NCI-H2171 (cell line): ENCODE results near the gene CORO1C.
"Not testable (repeated sequence)": the region's sequence is repeated elsewhere in the genome, so short reads cannot be mapped to it uniquely, and the experiment has no call there.

Source experiments
- DNase-seq: peaks from one replicate; lab custom pipeline; 2025; lab: John Stamatoyannopoulos, UW

The CORO1C gene

DNA sequence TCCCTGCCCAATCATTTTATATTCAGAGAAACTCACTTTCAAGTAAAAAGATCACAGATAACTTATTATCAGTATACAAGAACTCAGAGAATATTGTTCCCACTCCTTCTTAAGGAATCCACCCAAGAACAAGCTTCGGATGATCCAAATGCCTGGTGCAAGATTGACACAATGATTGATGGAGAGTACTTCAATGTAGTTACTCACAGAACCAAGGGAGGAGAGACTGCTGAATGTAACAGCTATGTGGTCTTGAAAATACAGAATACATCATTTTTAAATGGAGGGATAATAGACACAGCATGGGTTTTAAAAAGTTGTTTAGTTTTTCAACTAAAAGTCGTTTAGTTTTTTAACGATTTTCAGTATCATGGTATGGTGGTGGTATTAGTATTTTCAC, 59.3 kb downstream of the CORO1C start:
- no peak for DNase-seq

DNA sequence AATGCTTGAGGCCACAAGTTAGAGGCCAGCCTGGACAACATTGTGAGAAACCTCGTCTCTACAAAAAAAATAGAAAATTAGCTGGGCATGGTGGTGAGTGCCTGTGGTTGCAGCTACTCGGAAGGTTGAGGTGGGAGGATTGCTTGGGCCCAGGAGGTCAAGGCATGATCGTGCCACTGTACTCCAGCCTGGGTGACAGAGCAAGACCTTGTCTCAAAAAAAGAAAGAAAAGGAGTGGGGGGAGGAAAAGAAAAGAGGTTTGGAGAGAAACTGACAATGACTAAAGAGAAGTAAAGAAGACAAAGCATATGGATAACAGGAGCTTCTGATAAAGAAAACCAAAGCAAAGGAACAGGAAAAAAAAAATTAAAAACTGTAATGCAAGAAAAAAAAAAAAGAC, 60.2 kb downstream of the CORO1C start:
- no peak for DNase-seq

GRCh38 chr12:108670066-108670631, 61.2 kb downstream of the CORO1C start:
- no peak for DNase-seq

DNA sequence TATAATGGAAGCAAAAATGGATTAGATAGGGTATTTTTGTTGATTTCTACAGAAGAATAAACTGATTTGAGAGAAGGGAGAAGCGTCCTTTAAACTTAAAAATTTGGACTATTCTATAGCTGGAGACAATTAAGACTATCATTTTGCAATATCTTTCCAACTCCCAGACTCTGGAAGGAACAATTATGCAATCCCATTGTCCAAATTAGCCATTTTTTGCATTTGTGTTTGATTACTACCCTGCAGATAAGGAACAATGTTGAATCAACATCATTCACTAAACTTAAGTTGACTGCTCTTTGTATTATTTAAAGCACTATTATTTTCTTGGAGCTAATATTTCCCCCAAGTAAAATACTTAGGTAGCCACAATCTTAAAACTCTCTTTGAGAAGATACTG, 62.8 kb downstream of the CORO1C start:
- no peak for DNase-seq

- no peak for DNase-seq
Measured at GRCh38 chr12:108668063-108668462, 63.3 kb downstream of the CORO1C start.

DNA sequence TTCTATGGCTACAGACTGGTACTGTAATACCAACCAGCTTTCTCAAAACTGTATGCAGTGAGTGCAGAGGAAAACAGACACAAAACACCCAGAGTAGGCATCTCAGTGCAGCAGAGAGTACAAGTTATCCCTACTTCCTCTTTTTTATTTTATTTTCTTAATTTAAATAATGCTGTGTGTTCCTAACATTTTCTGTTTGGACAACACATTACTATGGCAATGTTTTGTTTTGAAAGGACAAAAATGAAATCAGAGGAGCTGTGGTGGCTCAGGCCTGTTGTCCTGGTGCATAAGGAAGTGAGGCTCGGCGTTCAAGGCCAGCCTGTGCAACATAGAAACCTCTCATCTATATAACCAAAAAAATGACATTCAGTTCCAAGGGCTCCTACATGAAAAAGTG, 64.0 kb downstream of the CORO1C start:
- no peak for DNase-seq

- no peak for DNase-seq
Measured at GRCh38 chr12:108666401-108666881, 64.9 kb downstream of the CORO1C start.

- no peak for DNase-seq
Measured at GRCh38 chr12:108665608-108666202, 65.6 kb downstream of the CORO1C start.

DNA sequence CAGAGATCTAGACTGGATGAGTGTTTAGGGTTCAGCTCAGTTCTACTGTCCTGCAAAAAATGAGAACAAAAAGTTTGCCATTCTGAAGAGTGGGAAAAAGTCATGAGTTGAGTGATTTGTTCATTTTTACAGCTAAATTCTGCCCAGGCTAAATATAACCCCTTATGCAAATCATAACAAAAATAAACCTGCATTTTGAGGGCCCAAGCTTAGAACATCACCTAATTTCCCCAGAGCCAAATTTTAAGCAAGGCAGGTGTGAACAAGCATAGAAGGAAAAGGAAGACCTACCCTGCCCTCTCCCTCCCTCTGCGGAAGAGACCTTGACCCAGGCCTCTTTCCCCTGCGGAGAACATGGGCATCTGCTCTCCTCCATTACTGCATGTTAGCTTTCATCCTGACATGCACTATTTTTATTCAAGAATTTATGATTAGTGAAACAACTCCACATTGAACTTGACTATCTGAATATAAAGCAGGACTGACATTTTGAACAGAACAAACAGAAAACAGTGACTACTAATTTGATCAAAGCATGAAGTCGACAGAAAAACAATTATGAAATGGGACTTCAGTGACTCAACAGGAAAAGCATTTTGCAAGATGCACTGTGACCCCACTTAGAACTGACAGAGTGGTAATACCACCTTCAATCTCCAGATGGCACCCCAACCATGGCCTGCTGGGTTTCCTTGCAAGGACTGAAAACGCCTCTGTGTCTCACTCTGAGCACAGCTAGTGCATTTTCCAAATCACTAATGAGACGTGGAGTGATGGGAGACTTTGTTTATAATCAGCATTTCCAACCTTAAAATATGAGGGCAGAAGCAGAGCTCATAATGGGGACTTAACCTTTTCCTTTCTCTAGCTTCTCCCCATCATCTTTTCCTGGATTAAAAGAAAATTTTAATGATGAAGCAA, 66.7 kb downstream of the CORO1C start:
- peak; percentile 82 for DNase-seq

DNA sequence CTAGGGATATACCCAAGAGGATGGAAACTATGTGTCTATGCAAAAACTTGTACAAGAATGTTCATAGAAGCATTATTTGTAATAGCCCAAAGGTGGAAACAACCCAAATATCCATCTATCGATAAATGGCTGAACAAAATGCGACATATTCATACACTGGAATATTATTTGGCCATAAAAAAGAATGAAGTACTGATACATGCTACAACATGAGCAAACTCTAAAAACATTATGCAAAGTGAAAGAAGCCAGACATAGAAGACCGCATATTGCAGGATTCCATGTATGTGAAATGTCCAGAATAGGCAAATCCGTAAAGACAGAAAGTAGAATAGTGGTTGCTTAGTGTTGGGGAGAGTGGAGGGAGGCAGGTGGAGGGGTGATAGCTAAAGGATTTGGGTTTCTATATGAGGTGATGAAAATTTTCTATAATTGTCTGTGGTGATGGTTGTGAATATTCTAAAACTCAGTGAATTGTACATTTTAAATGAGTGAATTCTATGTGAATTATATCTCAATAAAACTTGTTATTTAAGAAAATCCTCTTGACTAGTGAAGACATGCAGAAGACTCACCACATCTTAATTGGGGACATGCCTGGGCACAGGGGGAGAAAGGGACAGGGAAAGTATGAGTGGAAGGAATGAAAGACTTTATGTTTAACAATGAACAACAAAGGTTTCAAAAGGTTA, 67.8 kb downstream of the CORO1C start:
- no peak for DNase-seq

- DNase-seq, result not testable (repeated sequence)
Measured at GRCh38 chr12:108658115-108658514, 73.2 kb downstream of the CORO1C start.

- DNase-seq, result no peak
Measured at GRCh38 chr12:108657130-108657745, 74.1 kb downstream of the CORO1C start.

GRCh38 chr12:108656247-108656646, 75.1 kb downstream of the CORO1C start:
- not testable (repeated sequence) for DNase-seq

- DNase-seq, result not testable (repeated sequence)
Measured at GRCh38 chr12:108655812-108656175, 75.5 kb downstream of the CORO1C start.

DNA sequence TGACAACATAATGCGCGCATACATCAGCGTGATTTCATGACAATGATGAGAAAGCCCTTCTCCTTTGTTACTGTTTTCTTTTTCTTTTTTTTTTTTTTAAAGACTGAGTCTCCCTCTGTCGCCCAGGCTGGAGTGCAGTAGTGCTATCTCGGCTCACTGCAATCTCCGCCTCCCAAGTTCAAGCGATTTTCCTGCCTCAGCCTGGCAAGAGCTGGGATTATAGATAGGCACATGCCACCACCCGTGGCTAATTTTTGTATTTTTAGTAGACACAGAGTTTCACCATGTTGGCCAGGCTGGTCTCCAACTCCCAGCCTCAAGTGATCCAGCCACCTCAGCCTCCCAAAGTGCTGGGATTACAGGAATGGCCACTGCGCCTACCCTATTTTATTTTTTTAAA, 76.7 kb downstream of the CORO1C start:
- DNase-seq, result not testable (repeated sequence)

- DNase-seq, result no peak
Measured at GRCh38 chr12:108653922-108654321, 77.4 kb downstream of the CORO1C start.

GRCh38 chr12:108653082-108653516, 78.2 kb downstream of the CORO1C start:
- DNase-seq, result no peak

- DNase-seq, result no peak
Measured at GRCh38 chr12:108650083-108650482, 81.2 kb downstream of the CORO1C start.

DNA sequence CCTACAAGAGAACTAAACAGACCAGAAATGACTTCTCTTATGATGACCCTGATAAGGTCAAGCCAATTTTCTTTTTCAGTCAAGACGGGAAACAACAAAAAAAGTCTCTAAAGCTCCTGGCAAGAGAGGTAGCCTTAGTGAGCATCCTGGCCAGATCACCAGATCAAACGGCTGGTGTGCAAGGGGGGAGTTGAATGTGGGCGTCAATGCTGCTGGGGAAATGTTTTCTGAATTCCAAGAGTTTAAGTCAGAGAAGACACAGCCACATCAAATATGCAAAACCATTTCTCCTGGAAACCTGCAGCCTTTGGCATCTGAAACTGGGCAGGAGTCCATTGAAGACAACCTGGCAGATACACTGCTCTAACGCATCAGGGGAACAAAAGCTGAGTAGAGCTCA, 81.6 kb downstream of the CORO1C start:
- no peak for DNase-seq

- DNase-seq, result no peak
Measured at GRCh38 chr12:108649126-108649525, 82.2 kb downstream of the CORO1C start.

DNA sequence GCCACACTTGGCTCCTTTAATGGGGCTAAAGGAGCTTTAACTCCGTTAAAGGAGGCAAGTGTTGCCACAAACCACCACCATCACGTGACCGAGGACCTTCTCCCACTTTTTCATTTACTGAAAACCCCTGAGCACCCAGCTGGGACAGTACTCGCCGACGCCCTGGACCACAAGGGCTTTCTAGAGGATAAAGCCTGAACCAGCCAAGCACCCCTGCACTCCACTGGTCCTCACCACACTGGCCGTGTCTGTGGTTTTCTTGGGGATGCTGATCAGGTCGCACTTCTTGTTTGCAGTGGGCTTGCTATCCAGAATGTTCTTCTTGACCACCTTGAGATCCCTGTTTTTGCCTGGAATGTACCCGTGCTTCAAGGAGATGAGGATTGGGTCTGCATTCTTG, 82.9 kb downstream of the CORO1C start:
- DNase-seq, result no peak
